HG02610 (cell line): Measurements from ENCODE around the gene ARSJ.

Source experiments
- ATAC-seq: cut with Tn5 transposase; IDR thresholded peaks from one replicate; pipeline ENCODE4 v1.9.1; 2021; ENCODE audit warnings: mild to moderate bottlenecking, moderate library complexity; ENCODE audit not compliant: unreplicated experiment

The ARSJ gene

GRCh38 chr4:113990886-113991285, 11.4 kb upstream of the ARSJ start:
- ATAC-seq = no peak

DNA sequence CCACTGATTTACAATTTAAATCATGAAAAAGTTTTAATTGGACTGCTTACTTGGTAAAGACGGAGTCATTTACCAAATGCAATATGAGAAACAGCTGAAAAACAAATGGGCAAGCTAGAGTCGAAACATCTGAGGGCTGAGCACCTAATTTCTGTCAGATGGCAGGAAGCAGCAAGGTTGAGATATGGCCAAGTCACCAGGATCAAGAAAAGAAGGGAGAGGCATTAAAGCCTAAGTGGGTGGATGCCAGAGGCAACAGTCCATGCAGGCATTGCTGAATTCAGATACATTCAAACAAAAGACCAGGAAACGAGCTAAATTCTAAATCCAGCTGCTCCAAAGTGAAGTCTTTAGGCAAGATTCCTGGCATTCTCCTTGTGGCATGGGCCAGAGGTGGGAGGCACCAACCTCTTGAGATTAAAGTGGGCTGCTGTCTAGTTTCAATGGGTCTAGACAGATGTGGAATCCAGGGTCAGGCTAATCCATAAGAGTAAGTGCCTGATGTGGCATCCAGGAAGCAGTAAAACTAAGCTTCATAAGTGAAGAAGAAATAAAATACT, 8.0 kb upstream of the ARSJ start:
- ATAC-seq = no peak

- no peak for ATAC-seq
These were observed 2.7 kb upstream of the ARSJ start for GRCh38 chr4:113982181-113982580.

- ATAC-seq = no peak
These were observed 2.1 kb upstream of the ARSJ start for GRCh38 chr4:113981591-113981990.

- ATAC-seq = no peak
These were observed 613 bp upstream of the ARSJ start for GRCh38 chr4:113979905-113980615.

DNA sequence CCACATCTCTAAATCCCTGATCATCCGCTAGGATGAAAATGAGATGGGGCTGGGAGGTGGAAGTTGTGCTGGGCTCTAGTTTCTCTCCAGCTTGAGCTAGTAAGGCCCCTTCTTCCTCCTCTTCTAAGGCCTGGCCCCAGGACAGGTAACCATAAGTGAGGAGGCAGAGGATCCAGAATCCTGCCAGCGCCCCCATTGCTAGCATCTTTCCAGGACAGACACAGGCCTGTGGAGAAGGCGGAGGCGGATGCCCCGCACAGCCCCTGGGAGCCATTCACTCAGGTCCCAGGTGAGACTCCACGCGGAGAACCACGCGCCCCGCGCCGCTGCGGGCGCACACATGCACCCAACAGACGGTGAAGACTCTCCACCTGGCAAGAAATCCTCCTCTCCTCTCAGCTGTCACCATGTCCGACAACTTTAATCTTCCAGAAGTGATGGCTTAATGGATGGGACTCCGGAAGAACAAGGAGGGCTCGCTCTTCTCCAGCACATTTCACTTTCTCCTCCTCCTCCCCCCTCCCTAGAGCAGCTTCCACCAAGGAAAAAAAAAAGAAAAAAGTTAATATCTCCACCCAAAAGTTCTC, 793 bp downstream of the ARSJ start:
- no peak for ATAC-seq

DNA sequence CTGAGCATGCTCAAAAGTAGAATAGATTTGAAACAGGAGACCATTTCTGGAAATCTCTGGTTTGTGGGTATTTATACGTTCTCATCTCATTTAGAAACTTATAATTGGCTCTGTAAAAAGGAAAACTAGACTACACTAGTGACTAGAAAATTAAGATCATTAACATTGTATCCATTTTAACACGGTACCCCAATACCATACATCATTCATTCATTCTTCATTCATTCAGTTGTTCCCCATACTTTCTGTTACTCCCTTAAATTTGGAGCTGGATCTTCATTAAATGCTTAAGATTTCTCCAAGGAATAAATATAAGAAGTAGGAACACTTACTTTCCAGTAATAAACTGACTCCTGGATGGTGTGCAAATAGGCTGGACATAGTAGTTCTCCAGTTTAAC, 1.3 kb downstream of the ARSJ start:
- ATAC-seq = no peak

DNA sequence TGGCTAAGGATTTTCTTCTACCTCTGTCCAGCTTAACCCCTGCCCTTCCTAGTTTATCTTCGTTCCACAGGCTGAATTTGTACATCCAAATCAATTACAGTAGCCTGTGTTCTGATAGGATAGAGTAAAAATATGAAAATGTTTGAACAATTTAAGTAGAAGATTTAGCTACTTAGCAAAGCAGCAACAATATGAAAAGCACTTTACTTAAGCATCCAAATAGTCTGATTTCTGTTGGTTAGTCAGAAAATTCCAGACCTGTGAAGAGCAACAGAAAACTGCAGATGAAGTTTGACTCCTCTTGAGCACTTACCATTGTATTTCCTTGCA, 2.0 kb downstream of the ARSJ start:
- no peak for ATAC-seq

- ATAC-seq = no peak
These were observed 2.5 kb downstream of the ARSJ start for GRCh38 chr4:113976741-113977525.

- ATAC-seq = no peak
These were observed 3.9 kb downstream of the ARSJ start for GRCh38 chr4:113975578-113975977.

- no peak for ATAC-seq
These were observed 5.0 kb downstream of the ARSJ start for GRCh38 chr4:113974467-113974866.

- ATAC-seq = no peak
These were observed 6.1 kb downstream of the ARSJ start for GRCh38 chr4:113973345-113973744.

GRCh38 chr4:113972781-113973180, 6.7 kb downstream of the ARSJ start:
- ATAC-seq = no peak

DNA sequence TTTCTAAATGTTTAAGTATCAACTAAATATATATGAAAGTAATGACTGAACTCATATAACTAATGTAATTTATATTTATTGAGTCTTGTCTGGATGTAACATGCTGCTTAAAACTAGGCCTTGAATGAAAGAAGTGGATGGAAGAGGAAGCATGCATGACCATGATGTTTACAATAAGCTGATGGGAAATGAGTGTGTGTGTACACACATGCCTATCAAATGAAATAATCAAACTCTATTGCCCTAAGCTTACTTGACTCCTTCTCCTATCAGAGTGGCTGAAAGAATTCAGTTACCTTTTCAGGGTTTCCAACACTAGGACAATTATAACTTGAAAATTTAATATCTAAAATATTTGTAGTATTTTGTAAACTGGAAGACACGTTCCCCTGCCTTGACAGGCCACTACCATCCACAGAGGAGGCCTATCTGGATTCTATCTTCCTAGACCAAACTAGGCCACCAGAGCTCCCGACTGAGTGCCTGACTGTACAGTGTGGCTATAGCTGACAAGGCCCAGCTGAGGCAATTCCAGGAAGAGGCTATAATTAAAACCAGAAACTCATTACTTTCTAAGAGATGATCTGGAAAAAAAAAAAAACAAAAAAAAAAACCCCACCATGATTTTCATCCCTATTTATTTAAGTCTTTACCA, 7.6 kb downstream of the ARSJ start:
- no peak for ATAC-seq

DNA sequence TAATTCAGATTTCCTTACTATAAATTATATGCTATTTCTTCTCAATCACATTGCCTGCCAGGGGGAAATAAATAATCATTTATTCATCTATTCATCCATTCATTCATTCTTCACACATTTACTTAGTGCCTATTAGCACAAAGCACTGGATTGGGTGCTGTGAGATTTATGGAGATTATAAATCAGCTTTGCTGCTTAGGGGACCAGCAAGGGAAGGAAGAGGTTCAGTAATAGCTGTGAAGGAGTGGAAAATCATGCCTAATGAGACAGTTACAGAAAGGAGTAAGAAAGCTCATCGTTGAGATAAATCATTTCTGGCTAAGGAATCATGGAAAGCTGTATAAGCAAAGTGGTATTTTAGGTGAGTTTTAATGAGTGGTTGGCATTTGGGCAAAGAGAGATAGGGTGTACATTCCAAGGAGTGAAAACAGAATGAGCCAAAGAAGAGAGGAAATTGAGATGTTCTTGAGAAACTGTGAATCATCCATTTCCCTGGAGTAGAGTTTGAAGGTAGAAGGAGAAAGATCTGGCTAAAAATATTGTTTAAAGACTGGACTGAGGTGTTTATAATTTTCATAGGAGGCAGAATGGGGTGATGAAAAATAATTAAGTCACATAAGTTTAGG, 9.6 kb downstream of the ARSJ start:
- no peak for ATAC-seq

- ATAC-seq = no peak
These were observed 11.0 kb downstream of the ARSJ start for GRCh38 chr4:113968473-113968872.

DNA sequence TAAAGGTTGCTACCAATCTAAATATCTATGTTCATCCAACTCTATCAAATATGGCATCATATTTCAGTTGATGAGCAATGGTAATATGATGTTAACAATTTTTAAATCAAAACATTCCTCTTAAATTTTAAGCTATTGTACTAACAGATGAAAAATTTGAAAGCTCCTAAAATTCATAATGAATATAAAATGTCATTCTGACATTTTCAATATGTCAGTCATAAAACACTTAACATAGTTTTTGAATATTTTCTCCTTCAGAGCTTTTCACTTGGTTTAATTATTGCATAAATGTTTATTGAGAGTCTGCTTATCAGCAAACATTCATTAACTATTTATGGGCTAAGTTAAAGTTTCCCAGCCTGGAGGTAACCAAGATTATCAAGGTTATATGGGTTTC, 11.8 kb downstream of the ARSJ start:
- ATAC-seq = no peak

DNA sequence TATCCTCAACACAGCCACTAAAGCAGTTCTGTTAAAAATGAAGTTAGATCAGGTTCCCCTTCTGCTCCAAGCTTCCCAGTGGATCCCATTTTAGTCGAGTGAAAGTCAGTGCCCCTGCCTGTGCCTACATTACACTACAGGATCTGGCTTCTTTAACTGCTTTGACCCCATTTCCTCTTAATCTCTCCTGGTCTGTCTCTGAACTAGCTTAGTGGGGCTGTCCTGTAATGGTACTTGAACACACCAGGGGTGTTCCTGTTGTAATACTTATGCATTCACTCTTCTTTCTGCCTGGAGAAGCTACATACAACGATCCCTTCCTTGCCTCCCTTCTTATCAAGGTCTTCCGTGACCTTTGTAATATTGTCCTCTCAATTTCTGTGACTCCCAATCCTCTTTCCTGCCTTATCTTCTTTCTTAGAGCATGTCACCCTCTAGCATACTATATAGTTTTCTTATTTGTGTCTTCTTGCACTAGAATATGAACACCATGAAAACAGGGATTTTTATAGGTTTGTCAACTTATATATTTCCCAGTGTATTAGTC, 16.7 kb downstream of the ARSJ start:
- ATAC-seq = no peak

DNA sequence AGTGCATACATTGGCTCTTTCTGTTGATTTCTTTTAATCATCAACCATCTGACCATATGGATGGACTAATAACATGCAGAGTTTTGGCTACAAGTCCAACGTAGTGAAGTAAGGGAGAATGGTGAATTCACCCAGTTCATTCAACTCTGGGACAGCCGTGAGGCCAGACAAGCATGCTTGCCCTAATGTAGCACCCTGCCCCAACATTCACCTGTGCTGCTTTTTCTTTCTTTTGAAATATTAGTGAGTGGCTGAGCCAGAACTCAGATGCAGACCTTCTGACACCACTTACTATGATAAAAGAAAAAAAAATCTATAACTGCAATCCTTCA, 17.5 kb downstream of the ARSJ start:
- no peak for ATAC-seq

DNA sequence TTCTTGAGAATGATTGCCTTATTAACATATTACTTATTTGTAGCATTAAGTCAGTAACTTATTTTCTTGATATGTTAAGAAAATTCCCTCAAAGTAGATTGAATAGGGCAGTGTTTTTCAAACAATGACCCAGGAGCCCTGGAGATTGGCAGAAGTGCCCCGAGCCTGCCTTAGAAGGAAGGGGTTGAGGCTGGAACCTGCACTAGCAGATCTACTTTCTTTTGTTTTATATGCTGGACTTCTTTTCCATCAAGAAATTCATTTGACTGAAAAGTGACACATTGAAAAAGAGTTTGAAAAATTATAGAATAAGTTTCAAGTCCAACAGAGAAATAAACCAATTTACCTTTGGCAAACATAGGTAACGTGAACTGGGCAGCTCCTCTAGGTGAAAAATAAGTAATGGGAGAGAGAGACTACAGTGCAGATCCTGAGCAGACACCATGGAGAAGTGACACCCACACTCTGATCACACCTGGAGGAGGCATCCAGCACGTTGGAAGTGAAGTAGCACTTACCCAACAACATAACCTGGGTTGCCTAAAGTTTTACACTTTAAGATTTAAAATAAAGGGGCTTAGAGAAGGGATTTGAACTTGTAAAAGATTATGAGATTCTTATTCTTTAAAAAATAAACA, 18.6 kb downstream of the ARSJ start:
- no peak for ATAC-seq
